ENCODE data around the gene NXPH3.

Gene NXPH3

DNA sequence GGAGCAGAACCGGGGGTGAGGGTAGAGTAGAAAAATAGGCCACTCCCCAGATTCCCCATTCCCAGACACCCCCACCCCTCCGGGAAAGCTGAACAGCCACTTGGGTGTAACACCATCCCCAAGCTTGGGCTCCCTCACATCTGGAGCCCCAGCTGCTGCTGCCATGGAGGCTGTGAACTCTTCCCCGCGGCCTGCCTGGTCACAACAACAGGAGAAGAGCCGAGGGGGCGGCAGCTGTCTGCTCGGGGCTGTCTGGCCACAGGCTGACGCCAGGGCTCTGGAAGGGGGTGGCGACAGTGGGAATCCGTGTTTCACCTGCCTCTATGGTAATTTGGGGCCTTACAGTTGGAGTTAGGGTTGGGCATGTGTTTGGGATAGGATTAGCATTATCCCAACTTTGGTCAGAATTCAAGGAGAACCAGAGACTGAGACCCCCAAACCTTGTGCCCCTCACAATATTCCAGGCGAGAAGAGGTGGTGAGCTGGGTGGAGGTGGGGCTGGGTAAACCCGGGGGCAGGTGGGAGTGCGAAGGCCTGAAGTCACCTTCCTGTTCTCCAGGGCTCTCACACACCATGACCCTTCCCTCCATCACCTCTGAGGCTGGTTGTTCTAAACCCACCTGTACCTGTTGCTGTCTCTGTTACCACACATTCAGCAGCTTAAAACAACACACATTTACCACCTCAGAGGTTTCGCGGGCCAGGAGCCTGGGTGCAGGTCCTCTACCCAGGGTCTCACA is 29.7 kb upstream of the NXPH3 start:
- no peak overlapping the region for H3K4me3 ChIP-seq (ENCODE audit: low read length)
- TF ChIP-seq, protein P1, sequence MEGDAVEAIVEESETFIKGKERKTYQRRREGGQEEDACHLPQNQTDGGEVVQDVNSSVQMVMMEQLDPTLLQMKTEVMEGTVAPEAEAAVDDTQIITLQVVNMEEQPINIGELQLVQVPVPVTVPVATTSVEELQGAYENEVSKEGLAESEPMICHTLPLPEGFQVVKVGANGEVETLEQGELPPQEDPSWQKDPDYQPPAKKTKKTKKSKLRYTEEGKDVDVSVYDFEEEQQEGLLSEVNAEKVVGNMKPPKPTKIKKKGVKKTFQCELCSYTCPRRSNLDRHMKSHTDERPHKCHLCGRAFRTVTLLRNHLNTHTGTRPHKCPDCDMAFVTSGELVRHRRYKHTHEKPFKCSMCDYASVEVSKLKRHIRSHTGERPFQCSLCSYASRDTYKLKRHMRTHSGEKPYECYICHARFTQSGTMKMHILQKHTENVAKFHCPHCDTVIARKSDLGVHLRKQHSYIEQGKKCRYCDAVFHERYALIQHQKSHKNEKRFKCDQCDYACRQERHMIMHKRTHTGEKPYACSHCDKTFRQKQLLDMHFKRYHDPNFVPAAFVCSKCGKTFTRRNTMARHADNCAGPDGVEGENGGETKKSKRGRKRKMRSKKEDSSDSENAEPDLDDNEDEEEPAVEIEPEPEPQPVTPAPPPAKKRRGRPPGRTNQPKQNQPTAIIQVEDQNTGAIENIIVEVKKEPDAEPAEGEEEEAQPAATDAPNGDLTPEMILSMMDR (IDR thresholded peaks at IDR 0.05; ENCODE audit: insufficient read depth, low read depth, low read length, missing control alignments) = no peak
- DNase-seq (ENCODE audit: low read depth) = no peak

DNA sequence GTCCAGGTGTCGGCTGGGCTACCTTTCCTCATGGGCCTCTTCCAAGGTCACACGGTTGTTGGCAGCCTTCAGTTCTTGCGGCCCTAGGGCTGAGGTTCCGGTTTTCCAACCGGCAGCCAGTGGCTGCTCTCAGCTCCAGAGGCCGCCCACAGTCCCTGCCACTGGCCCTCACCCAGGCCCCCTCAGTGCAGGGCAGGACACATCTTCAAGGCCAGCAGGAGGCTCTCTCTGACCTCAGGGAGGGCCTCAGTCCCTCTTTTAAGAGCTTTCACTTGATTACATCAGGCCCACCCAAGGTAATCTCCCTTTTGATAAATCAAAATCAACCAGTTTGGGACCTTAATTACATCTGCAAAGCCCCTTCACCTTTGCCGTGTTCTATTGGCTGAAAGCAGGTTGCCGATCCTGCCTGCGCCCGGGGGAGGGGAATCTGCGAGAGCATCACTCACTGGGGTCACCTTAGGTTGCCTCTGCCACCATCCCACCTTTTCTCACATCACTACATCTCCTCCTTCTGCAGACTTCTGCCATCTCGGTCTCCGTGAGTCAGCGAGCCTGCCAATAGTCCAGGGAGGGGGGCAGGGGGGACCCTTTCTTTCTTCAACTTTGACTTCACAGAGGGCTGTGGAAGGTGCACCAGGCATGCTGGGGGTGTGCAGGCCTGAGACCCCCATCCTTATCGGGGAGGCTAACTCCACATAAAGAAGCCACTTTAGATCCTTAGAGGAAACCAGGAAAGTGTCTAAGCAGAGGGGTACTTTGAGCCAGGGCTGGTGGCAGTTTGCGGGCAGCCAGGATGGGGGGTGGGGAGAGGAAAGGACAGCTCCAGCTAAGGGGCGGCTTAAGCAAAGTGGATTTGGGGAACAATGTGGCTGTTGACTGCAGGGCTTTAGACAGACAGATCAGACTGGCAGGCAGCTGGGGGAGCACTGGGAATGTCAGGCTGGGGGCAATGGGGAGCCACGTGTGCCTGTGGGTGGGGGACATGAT is 28.8 kb upstream of the NXPH3 start:
- no peak for DNase-seq (ENCODE audit: low read depth)
- TF ChIP-seq, protein P1 (IDR thresholded peaks at IDR 0.05; ENCODE audit: insufficient read depth, low read depth, low read length, missing control alignments) = no peak
- H3K4me3 ChIP-seq (ENCODE audit: low read length) = no peak overlapping the region

DNA sequence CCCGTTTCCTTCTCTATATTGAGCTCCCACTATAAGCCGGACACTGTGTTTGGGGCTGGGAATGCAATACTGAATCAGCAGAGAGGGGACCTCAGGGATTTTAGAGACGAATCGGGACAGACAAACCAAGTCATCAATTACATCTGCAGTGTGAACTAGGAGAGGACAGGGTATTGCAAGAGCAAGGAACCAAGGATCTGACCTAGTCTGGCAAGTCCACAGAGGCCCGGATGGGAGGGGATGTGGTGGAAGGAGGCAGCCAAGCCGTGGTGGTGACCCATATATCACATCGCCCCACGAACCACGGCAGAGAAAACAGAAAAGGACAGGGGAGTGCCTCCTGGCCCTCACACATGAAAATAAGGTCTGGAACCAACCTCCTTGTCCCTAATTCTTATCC is 28.1 kb upstream of the NXPH3 start:
- H3K4me3 ChIP-seq (ENCODE audit: low read length) = no peak overlapping the region
- no peak for DNase-seq (ENCODE audit: low read depth)
- TF ChIP-seq, protein P1 (IDR thresholded peaks at IDR 0.05; ENCODE audit: insufficient read depth, low read depth, low read length, missing control alignments) = no peak

DNA sequence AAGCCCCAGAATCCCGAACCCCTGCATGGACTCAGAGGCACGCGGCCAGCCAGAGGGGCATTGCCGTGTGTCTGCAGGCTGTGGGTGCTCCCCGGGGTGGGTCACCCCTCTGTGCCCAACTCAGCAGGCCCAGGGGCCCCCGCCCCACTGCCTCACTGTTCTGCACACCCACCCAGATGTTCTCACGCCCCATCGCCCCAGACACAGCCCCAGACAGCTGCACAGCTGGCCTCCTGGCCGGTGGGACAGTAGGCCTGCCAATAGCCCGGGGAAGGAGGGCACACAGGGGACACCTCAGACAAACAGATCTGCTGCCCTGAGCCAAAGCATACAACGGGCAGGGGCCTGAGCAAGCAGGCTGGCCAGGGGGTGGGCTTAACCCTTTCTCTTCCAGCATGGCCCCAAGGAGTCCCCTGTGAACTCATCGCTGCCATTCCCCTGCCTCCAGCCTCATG is 27.6 kb upstream of the NXPH3 start:
- no peak for DNase-seq (ENCODE audit: low read depth)
- H3K4me3 ChIP-seq (ENCODE audit: low read length) = no peak overlapping the region
- TF ChIP-seq, protein P1 (IDR thresholded peaks at IDR 0.05; ENCODE audit: insufficient read depth, low read depth, low read length, missing control alignments) = no peak

DNA sequence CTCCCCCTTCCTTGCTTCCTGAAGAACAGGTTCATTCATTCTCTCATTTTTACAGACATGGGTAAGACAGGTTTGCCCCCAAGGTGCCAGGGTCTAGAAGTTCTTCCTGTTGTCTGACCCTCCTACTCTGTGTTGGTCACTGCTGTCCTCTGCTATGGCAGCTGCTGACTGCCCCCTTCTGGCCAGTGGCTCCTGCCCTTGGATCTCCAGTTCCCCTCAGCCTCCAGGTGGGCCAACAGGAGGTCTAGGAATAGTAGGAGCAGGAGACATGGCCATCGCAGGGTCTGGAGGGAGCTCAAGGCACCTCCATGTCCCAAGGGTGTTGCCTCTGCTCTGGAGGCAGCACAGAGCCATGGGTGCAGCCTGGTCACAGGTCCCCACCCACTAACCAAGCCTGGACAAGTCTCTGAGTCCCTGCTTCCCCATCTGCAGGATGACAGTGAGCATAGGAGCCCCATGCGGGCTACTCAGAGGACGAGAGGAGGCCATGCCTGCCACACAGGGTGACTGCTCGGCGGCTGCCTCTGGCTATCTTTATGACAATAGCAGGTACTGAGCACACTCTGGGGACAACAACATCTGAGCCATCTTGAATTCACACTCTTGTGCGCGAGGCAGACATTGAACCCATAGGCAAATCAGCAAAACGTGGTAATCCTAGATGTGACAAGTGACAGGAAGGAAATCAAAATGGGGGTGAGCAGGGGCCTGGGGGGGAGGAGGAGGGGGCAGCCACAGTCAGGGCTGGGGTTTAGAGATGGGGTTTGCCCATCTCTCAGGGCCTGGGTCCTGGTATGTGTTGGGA is 27.0 kb upstream of the NXPH3 start:
- H3K4me3 ChIP-seq (ENCODE audit: low read length) = no peak overlapping the region
- DNase-seq (ENCODE audit: low read depth) = peak; percentile 66
- TF ChIP-seq, protein P1 (IDR thresholded peaks at IDR 0.05; ENCODE audit: insufficient read depth, low read depth, low read length, missing control alignments) = peak; percentile 41

DNA sequence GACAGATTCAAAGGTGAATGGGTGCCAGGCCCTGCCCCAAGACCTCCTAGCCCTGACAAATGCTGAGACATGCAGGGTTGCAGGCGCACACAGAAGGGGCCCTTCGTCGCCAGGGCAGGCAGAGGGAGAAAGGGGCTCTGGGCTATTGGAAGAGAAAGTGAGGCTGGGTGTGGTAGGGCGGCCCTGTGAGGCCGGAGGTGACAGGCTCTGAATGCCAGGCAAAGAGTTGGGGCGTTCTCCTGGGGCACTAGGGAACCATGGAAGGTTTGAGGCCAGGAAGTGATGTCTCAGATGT is 26.4 kb upstream of the NXPH3 start:
- no peak for DNase-seq (ENCODE audit: low read depth)
- no peak overlapping the region for H3K4me3 ChIP-seq (ENCODE audit: low read length)
- TF ChIP-seq, protein P1 (IDR thresholded peaks at IDR 0.05; ENCODE audit: insufficient read depth, low read depth, low read length, missing control alignments) = no peak
